Fibroblast of lung (primary cell): ENCODE measurements around the gene RNF112.

Experiments used
- EZH2 ChIP-seq: IDR thresholded peaks from 2 replicates; pipeline ENCODE4 v1.5.1; 2012; ENCODE audit warnings: low read length, control low read depth, mild to moderate bottlenecking; ENCODE audit errors: missing control alignments
- TF ChIP-seq, protein P1 (sequence below), 2 donors: IDR thresholded peaks in 1 of 2; conservative IDR thresholded peaks in 1 of 2; 1 replicate in 1 of 2; 2 replicates in 1 of 2; pipeline ENCODE4 v1.5.1; 2011 to 2012; ENCODE audit warnings: low read length in 2 of 2, control low read depth in 1 of 2, inconsistent platforms in 1 of 2, low read depth in 1 of 2, mild to moderate bottlenecking in 1 of 2

DNA sequence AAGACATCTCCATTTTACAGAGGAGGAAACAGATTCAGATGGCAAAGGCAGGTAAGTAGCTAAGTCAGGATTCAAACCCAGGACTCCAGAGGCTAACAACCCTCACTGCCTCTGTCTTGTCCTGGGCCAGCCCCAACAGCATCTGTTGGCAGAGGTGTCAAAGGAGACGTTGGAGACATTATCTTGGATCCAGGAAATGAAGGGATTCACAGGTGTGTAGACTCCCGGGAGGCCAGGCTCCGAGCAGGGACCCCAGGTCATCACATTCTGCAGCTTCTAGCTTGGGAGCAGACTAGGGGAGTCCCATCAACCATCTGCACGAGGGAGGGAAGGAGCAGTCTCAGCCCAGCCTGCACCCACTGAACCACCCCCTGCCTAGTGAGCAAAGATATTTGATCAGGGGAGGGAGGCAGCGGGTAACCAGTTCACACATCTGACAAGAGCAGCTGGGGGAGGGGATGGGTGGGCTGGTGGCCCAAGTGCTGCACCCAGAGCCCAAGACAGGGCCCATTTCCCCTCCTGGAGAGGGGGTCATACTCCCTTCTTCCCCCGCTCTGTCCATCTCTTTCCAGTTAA, 47.5 kb upstream of the RNF112 start:
- TF ChIP-seq, protein P1, sequence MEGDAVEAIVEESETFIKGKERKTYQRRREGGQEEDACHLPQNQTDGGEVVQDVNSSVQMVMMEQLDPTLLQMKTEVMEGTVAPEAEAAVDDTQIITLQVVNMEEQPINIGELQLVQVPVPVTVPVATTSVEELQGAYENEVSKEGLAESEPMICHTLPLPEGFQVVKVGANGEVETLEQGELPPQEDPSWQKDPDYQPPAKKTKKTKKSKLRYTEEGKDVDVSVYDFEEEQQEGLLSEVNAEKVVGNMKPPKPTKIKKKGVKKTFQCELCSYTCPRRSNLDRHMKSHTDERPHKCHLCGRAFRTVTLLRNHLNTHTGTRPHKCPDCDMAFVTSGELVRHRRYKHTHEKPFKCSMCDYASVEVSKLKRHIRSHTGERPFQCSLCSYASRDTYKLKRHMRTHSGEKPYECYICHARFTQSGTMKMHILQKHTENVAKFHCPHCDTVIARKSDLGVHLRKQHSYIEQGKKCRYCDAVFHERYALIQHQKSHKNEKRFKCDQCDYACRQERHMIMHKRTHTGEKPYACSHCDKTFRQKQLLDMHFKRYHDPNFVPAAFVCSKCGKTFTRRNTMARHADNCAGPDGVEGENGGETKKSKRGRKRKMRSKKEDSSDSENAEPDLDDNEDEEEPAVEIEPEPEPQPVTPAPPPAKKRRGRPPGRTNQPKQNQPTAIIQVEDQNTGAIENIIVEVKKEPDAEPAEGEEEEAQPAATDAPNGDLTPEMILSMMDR (conservative IDR thresholded peaks at IDR 0.05 in 1 of 2, IDR thresholded peaks at IDR 0.05 in 1 of 2; ENCODE audit: low read depth in 1 of 2, low read length in 2 of 2), result no peak
- no peak for TF ChIP-seq EZH2
